ENCODE results near the gene MND1.

GRCh38 chr4:153421941-153422340, 77.5 kb downstream of the MND1 start:
- no peak for TF ChIP-seq POLR2AphosphoS5 (IDR thresholded peaks at IDR 0.05; ENCODE audit: insufficient read depth, low read depth, low read length)
- no peak for TF ChIP-seq CTCF (IDR thresholded peaks at IDR 0.05; ENCODE audit: extremely low read depth in 1 of 2, insufficient read depth in 1 of 2, low read depth in 1 of 2, low read length in 2 of 2)
- no peak for TF ChIP-seq POLR2A (IDR thresholded peaks at IDR 0.05; ENCODE audit: low read depth, low read length)
- no peak for TF ChIP-seq EZH2 (IDR thresholded peaks at IDR 0.05; ENCODE audit: borderline replicate concordance, low read depth, low read length, severe bottlenecking)
- TF ChIP-seq MAX (IDR thresholded peaks at IDR 0.05; ENCODE audit: insufficient read depth, insufficient read length), result no peak

Data from endothelial cell of umbilical vein (primary cell).